GM18861 (cell line): ENCODE measurements around the gene PRR29.
"Not testable (repeated sequence)": the region's sequence is repeated elsewhere in the genome, so short reads cannot be mapped to it uniquely, and the experiment has no call there.

Experiments used
- ATAC-seq: cut with Tn5 transposase; IDR thresholded peaks from one replicate; pipeline ENCODE4 v1.9.1; 2021; ENCODE audit not compliant: unreplicated experiment

The PRR29 gene

GRCh38 chr17:63995626-63996025 lies 2.5 kb upstream of the PRR29 start:
- no peak for ATAC-seq

- no peak for ATAC-seq
Measured at GRCh38 chr17:63996430-63997182, 1.5 kb upstream of the PRR29 start.

- ATAC-seq, result no peak
Measured at GRCh38 chr17:63997341-63998048, 656 bp upstream of the PRR29 start.

GRCh38 chr17:63998721-63999679 lies 849 bp downstream of the PRR29 start:
- no peak for ATAC-seq

GRCh38 chr17:63999680-64000531 lies 1.8 kb downstream of the PRR29 start:
- no peak for ATAC-seq

GRCh38 chr17:64001091-64001579 lies 3.0 kb downstream of the PRR29 start:
- ATAC-seq, result no peak

- ATAC-seq, result no peak
Measured at GRCh38 chr17:64001763-64002529, 3.8 kb downstream of the PRR29 start.

- no peak for ATAC-seq
Measured at GRCh38 chr17:64002658-64003525, 4.7 kb downstream of the PRR29 start.

GRCh38 chr17:64003526-64004121 lies 5.5 kb downstream of the PRR29 start:
- ATAC-seq, result no peak

GRCh38 chr17:64004218-64004770 lies 6.1 kb downstream of the PRR29 start:
- no peak for ATAC-seq

GRCh38 chr17:64004903-64005733 lies 7.0 kb downstream of the PRR29 start:
- ATAC-seq, result no peak

GRCh38 chr17:64005734-64006167 lies 7.6 kb downstream of the PRR29 start:
- ATAC-seq, result no peak

- no peak for ATAC-seq
Measured at GRCh38 chr17:64006361-64007088, 8.4 kb downstream of the PRR29 start.

GRCh38 chr17:64007089-64007837 lies 9.1 kb downstream of the PRR29 start:
- ATAC-seq, result not testable (repeated sequence)

- no peak for ATAC-seq
Measured at GRCh38 chr17:64007838-64008282, 9.7 kb downstream of the PRR29 start.
